CD8-positive, alpha-beta memory T cell (primary cell): Measurements from ENCODE around the gene TLK2. TPM values are rescaled to one million over a fixed set of nuclear protein-coding genes. Genes with fewer than 3 reads are reported as not detected.

ENCODE experiments used
- CTCF ChIA-PET: fragments of 350-600 bp; sonication (Branson Sonifier 250); formaldehyde crosslinking; loops from one replicate; lab custom pipeline; 2021; ENCODE audit warnings: antibody characterized with exemption; lab: Charles Lee
- POLR2A ChIA-PET: fragments of 350-600 bp; sonication (Branson Sonifier 250); formaldehyde crosslinking; loops from one replicate; lab custom pipeline; 2021; ENCODE audit warnings: antibody characterized with exemption; lab: Charles Lee
- DNase-seq, 5 donors: peaks; one replicate each; pipeline versions ENCODE4 v3.0.0 to v3.0.0-alpha.2; 2020 to 2022; ENCODE audit warnings: mixed read lengths in 1 of 5
- H3K27ac ChIP-seq: one replicate; pipeline ENCODE4 v1.7.0; 2013; ENCODE audit warnings: low read depth, mild to moderate bottlenecking, low read length, moderate library complexity
- H3K27me3 ChIP-seq: 2 replicates; pipeline ENCODE4 v1.7.0; 2013; ENCODE audit warnings: low read length, mild to moderate bottlenecking; ENCODE audit not compliant: insufficient read depth, poor library complexity, severe bottlenecking
- H3K36me3 ChIP-seq: 2 replicates; pipeline ENCODE4 v1.7.0; 2013; ENCODE audit warnings: mild to moderate bottlenecking, low read length, moderate library complexity; ENCODE audit not compliant: insufficient read depth
- H3K4me1 ChIP-seq: 2 replicates; pipeline ENCODE4 v1.7.0; 2013; ENCODE audit warnings: mild to moderate bottlenecking, low read length, moderate library complexity; ENCODE audit not compliant: insufficient read depth
- H3K4me3 ChIP-seq: 2 replicates; pipeline ENCODE4 v1.7.0; 2013; ENCODE audit warnings: mild to moderate bottlenecking, low read length
- H3K9me3 ChIP-seq: 2 replicates; pipeline ENCODE4 v1.7.0; 2013; ENCODE audit warnings: mild to moderate bottlenecking, low read length
- H3K27ac Mint-ChIP-seq, 8 donors: one replicate each; pipeline ENCODE4 v1.8.0; 2020 to 2021; ENCODE audit warnings: mixed read lengths in 8 of 8, mild to moderate bottlenecking in 6 of 8, inconsistent platforms in 3 of 8, moderate library complexity in 3 of 8
- H3K27me3 Mint-ChIP-seq, 2 donors: one replicate each; pipeline ENCODE4 v1.8.0; 2020 to 2021; ENCODE audit warnings: mixed read lengths in 2 of 2, mild to moderate bottlenecking in 1 of 2, moderate library complexity in 1 of 2
- H3K36me3 Mint-ChIP-seq, 3 donors: one replicate each; pipeline ENCODE4 v1.8.0; 2020 to 2021; ENCODE audit warnings: mixed read lengths in 3 of 3, inconsistent platforms in 1 of 3, mild to moderate bottlenecking in 1 of 3
- H3K4me1 Mint-ChIP-seq, 3 donors: one replicate each; pipeline ENCODE4 v1.8.0; 2020 to 2021; ENCODE audit warnings: mixed read lengths in 3 of 3, inconsistent platforms in 1 of 3, mild to moderate bottlenecking in 1 of 3
- H3K4me3 Mint-ChIP-seq, 7 donors: one replicate each; pipeline ENCODE4 v1.8.0; 2020 to 2021; ENCODE audit warnings: mixed read lengths in 7 of 7, mild to moderate bottlenecking in 6 of 7, moderate library complexity in 4 of 7, inconsistent platforms in 2 of 7
- H3K9me3 Mint-ChIP-seq, 5 donors: one replicate each; pipeline ENCODE4 v1.8.0; 2020 to 2022; ENCODE audit warnings: mixed read lengths in 5 of 5, mild to moderate bottlenecking in 3 of 5, moderate library complexity in 2 of 5, inconsistent platforms in 1 of 5
- polyA plus RNA-seq: library from polyadenylated mRNA; unstranded; fragments of 300-500 nt; fragmentation: Illumina TruSeq; gene quantifications from one replicate; pipeline ENCODE4 v1.2.3, GENCODE V29; 2021
- total RNA-seq, 2 experiments: library from RNA; stranded (reverse); gene quantifications; one replicate each; pipeline ENCODE4 v1.2.3, GENCODE V29; 2021

TLK2 gene
- total and polyA plus RNA-seq, 3 experiments from 2014 or later: 13.3 to 43.4 (median 41.9) TPM

DNA sequence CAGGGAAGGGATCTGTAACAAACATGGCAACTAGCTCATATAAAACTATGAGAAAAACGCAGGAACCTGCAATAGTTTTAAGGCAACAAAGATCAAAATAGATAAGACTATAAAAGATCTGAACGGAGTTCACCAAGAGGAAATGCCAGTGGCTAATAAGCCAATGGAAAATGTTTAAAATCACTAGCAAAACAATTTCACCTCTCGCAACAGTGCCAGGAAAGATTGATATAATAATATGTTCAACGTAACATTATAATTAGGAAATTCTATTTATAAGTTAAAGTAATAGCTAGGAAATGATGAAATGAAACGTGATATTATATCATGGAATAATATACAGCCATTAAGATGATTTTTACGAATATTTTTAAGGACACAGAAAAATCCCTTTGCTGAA, 164.9 kb downstream of the TLK2 start:
- H3K4me3 ChIP-seq: no peak overlapping the region
- H3K4me3 Mint-ChIP-seq: no peak overlapping the region
- no peak for DNase-seq
- no peaks in the 10 kb centered on the region for H3K27me3 ChIP-seq
- peaks cover 0 to 5% (median 0%) of the 10 kb centered on the region in 3 donors for H3K4me1 Mint-ChIP-seq
- no peak overlapping the region for H3K27ac ChIP-seq
- CTCF ChIA-PET: no interaction called here
- POLR2A ChIA-PET: no interaction called here
- H3K4me1 ChIP-seq: no peaks in the 10 kb centered on the region
- H3K27ac Mint-ChIP-seq: peak overlapping the region in 1 of 8 donors; percentile 20
- no peaks in the 10 kb centered on the region for H3K9me3 Mint-ChIP-seq
- no peaks in the 10 kb centered on the region for H3K9me3 ChIP-seq
- no peaks in the 10 kb centered on the region for H3K36me3 Mint-ChIP-seq
- H3K36me3 ChIP-seq: no peaks in the 10 kb centered on the region
- H3K27me3 Mint-ChIP-seq: peaks cover 6 to 20% of the 10 kb centered on the region in 2 donors

DNA sequence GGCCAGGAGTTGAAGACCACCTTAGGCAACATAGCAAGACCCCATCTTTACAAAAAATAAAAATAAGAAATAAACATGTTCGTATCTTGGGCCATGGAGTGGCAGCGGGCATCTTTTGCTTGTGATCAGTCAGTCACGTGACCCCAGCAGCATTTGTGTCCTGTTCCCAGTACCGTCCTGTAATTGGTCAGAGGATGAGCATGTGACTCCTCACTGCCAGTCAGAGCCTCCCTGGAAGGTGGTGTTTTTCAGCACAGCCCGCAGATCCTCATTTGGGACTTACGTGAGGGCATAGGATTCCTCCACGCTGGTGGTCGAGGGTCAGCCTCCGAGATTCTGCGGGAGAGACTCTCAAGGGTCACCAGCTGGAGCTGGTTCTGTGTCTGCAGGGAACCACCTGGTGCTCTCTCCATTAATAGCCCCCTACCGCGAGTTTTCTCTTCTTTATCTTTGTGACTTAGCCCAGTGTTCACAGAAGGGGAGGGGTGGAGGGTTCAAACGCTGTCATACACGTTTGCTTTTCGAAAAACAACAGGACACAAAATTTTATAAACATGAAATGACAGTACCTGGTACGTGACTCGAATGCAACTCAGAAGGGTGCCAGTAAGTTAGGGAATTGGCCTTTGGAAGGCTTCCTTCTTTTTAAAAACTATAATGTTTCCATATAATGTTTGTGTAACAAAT, 166.0 kb downstream of the TLK2 start:
- ChIA-PET CTCF (no interaction called here), POLR2A (no interaction called here)
- Mint-ChIP-seq H3K27me3 (peaks cover 10 to 20% of the 10 kb centered on the region in 2 donors), H3K4me3 (no peak overlapping the region), H3K27ac (no peak overlapping the region), H3K36me3 (no peaks in the 10 kb centered on the region), H3K9me3 (no peaks in the 10 kb centered on the region), H3K4me1 (peaks cover 0 to 5% (median 0%) of the 10 kb centered on the region in 3 donors)
- Histone ChIP-seq H3K27ac (no peak overlapping the region), H3K4me1 (no peaks in the 10 kb centered on the region), H3K36me3 (no peaks in the 10 kb centered on the region), H3K27me3 (no peaks in the 10 kb centered on the region), H3K4me3 (no peak overlapping the region), H3K9me3 (no peaks in the 10 kb centered on the region)
- DNase-seq: no peak

DNA sequence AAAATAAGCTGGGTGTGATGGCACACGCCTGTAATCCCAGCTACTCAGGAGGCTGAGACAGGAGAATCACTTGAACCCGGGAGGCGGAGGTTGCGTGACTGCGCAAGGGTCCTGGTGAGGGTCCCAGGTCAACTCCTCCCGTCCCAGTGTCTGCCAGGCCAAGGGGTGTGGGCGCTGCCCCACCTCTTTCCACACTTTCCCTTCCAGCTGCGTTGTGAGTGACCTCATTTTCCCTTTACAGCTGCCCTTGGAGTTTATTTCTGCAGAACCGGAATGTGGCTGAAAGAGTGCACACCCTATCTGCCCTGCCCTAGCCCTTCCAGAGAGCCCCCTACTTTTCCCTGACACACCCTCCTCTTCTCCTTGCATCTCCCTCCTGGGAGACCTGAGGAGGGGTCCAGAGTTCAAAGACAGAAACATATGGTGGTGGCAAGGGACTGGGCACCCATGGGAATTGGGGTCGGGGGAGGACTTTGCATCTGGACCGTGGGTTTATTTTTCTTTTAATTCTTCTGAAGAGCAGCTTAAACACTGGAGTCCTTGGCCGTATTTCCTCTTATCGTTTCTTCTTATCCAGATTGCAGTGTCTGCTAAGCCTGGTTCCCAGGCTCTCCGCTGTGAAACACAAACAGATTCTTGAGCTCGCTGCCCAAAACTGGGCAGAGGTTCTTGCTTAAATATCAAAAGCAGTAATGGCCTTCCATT, 169.8 kb downstream of the TLK2 start:
- Mint-ChIP-seq H3K27ac (no peak overlapping the region), H3K36me3 (no peaks in the 10 kb centered on the region), H3K4me1 (peaks cover 11 to 19% (median 16%) of the 10 kb centered on the region in 3 donors), H3K27me3 (peaks cover 8 to 11% of the 10 kb centered on the region in 2 donors), H3K4me3 (peak overlapping the region in 1 of 7 donors; percentile 44), H3K9me3 (no peaks in the 10 kb centered on the region)
- POLR2A ChIA-PET: no interaction called here
- Histone ChIP-seq H3K4me1 (peaks cover 5% of the 10 kb centered on the region), H3K36me3 (no peaks in the 10 kb centered on the region), H3K27me3 (no peaks in the 10 kb centered on the region), H3K9me3 (no peaks in the 10 kb centered on the region), H3K27ac (no peak overlapping the region), H3K4me3 (no peak overlapping the region)
- CTCF ChIA-PET: no interaction called here
- DNase-seq: no peak

DNA sequence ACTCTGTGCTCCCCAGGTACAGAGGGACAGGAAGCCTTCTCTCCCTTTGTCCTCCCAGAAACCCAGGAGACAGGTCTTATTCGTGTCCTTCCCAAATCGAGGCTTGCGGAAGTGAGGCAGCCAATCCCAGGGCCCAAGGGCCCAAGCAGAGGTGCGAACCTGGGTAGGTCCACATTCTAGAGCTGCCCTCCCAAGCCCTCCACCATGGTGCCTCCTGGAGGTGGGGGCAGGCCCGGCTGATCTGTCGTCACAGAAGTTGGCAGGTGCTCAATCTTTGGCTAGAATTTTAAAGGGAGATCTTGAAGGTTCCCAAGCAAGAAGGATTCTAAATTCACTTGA, 170.3 kb downstream of the TLK2 start:
- Mint-ChIP-seq H3K36me3 (no peaks in the 10 kb centered on the region), H3K27ac (no peak overlapping the region), H3K9me3 (no peaks in the 10 kb centered on the region), H3K4me1 (peaks cover 14 to 24% (median 19%) of the 10 kb centered on the region in 3 donors), H3K4me3 (no peak overlapping the region), H3K27me3 (peaks cover 11 to 14% of the 10 kb centered on the region in 2 donors)
- ChIA-PET CTCF (no interaction called here), POLR2A (no interaction called here)
- H3K27me3 ChIP-seq: no peaks in the 10 kb centered on the region
- no peak for DNase-seq
- H3K27ac ChIP-seq: no peak overlapping the region
- H3K36me3 ChIP-seq: no peaks in the 10 kb centered on the region
- H3K9me3 ChIP-seq: no peaks in the 10 kb centered on the region
- no peak overlapping the region for H3K4me3 ChIP-seq
- H3K4me1 ChIP-seq: peaks cover 11% of the 10 kb centered on the region

- no peak for DNase-seq
- Mint-ChIP-seq H3K27ac (no peak overlapping the region), H3K4me3 (no peak overlapping the region), H3K36me3 (no peaks in the 10 kb centered on the region), H3K4me1 (peaks cover 17 to 28% (median 23%) of the 10 kb centered on the region in 3 donors), H3K27me3 (peaks cover 15 to 18% of the 10 kb centered on the region in 2 donors), H3K9me3 (no peaks in the 10 kb centered on the region)
- POLR2A ChIA-PET: no interaction called here
- H3K4me3 ChIP-seq: no peak overlapping the region
- no peaks in the 10 kb centered on the region for H3K9me3 ChIP-seq
- no peak overlapping the region for H3K27ac ChIP-seq
- H3K27me3 ChIP-seq: no peaks in the 10 kb centered on the region
- H3K4me1 ChIP-seq: peaks cover 11% of the 10 kb centered on the region
- H3K36me3 ChIP-seq: no peaks in the 10 kb centered on the region
- CTCF ChIA-PET: interaction anchor here (0.7 kb wide), 1 partner anchor 24 kb away, joined by 3 read pairs; no protein-coding TSS in a partner anchor
These were observed 170.9 kb downstream of the TLK2 start for GRCh38 chr17:62649570-62649969.

GRCh38 chr17:62650587-62650986, 172.0 kb downstream of the TLK2 start:
- Mint-ChIP-seq H3K27ac (peak overlapping the region in 1 of 8 donors; percentile 34), H3K9me3 (no peaks in the 10 kb centered on the region), H3K27me3 (peaks cover 15 to 18% of the 10 kb centered on the region in 2 donors), H3K4me3 (no peak overlapping the region), H3K36me3 (no peaks in the 10 kb centered on the region), H3K4me1 (peaks cover 17 to 28% (median 23%) of the 10 kb centered on the region in 3 donors)
- Histone ChIP-seq H3K27ac (no peak overlapping the region), H3K36me3 (no peaks in the 10 kb centered on the region), H3K4me1 (peaks cover 11% of the 10 kb centered on the region), H3K4me3 (no peak overlapping the region), H3K9me3 (no peaks in the 10 kb centered on the region), H3K27me3 (no peaks in the 10 kb centered on the region)
- DNase-seq: no peak
- ChIA-PET POLR2A (no interaction called here), CTCF (interaction anchor here (0.7 kb wide), 1 partner anchor 23 kb away, joined by 3 read pairs; no protein-coding TSS in a partner anchor)

- H3K27me3 ChIP-seq: no peaks in the 10 kb centered on the region
- Mint-ChIP-seq H3K27ac (peak overlapping the region; percentile 39 to 83 (median 62)), H3K27me3 (peaks cover 20 to 25% of the 10 kb centered on the region in 2 donors), H3K36me3 (no peaks in the 10 kb centered on the region), H3K4me1 (peaks cover 17 to 28% (median 23%) of the 10 kb centered on the region in 3 donors), H3K9me3 (peaks cover 0 to 2% (median 0%) of the 10 kb centered on the region in 5 donors), H3K4me3 (peak overlapping the region; percentile 64 to 93 (median 83))
- peak in 4 of 5 donors; percentile 11 to 53 (median 32) for DNase-seq
- H3K36me3 ChIP-seq: no peaks in the 10 kb centered on the region
- CTCF ChIA-PET: no interaction called here
- no peak overlapping the region for H3K27ac ChIP-seq
- POLR2A ChIA-PET: no interaction called here
- H3K4me3 ChIP-seq: peak overlapping the region; percentile 60
- H3K9me3 ChIP-seq: no peaks in the 10 kb centered on the region
- peaks cover 11% of the 10 kb centered on the region for H3K4me1 ChIP-seq
These were observed 173.8 kb downstream of the TLK2 start for GRCh38 chr17:62652251-62653001.
